ENCODE data around the gene OR10A7. TPM values are rescaled to one million over a fixed set of nuclear protein-coding genes. Genes with fewer than 3 reads are reported as not detected.
"Not testable (repeated sequence)": the region's sequence is repeated elsewhere in the genome, so short reads cannot be mapped to it uniquely, and the experiment has no call there.

OR10A7 gene
- total RNA-seq = not detected

- 77 to 87% methylated on average over 2 of the region's 2 CpGs for WGBS, 2 donors (ENCODE audit: low coverage in 1 of 2)
- Histone ChIP-seq H3K36me3 (no peaks in the 10 kb centered on the region), H3K4me1 (no peaks in the 10 kb centered on the region), H3K4me3 (no peak within 1 kb of the TSS), H3K27me3 (no peaks in the 10 kb centered on the region), H3K9me3 (no peaks in the 10 kb centered on the region), H3K27ac (no peak within 1 kb of the TSS)
- no peak for DNase-seq
- in situ Hi-C loops (cut with MboI; ENCODE audit: low pct_ligation_motif_present in 1 of 4, low pct_unique_long_range_greater_than_20kb in 1 of 4, low sequenced_read_pairs in 3 of 4) = no loop called here
- TF ChIP-seq POLR2A (IDR thresholded peaks at IDR 0.05) (no peak), EP300 (IDR thresholded peaks at IDR 0.05; ENCODE audit: low read depth) (no peak), POLR2AphosphoS5 (IDR thresholded peaks at IDR 0.05) (no peak), CTCF (IDR thresholded peaks at IDR 0.05) (no peak)
- intact Hi-C loops (cut with DNase I; ENCODE audit: low total_unique reads) = no loop called here
Observed at GRCh38 chr12:55220725-55221124, at the start of gene OR10A7. TSS of gene OR10A7 (plus strand) at chr12:55221025. CDS start at chr12:55221025, 0 bp downstream.

- no peaks in the 10 kb centered on the region for H3K9me3 ChIP-seq
- intact Hi-C loops (cut with DNase I; ENCODE audit: low total_unique reads) (loop anchor here (5.0 kb wide), 1 partner anchor 1139 kb away; the partner anchor contains the start of gene HOXC5), in situ Hi-C loops (cut with MboI; ENCODE audit: low pct_ligation_motif_present in 1 of 4, low pct_unique_long_range_greater_than_20kb in 1 of 4, low sequenced_read_pairs in 3 of 4) (no loop called here)
- H3K27ac ChIP-seq = no peak overlapping the region
- no peak overlapping the region for H3K4me3 ChIP-seq
- H3K36me3 ChIP-seq = no peaks in the 10 kb centered on the region
- DNase-seq = no peak
- no peak for TF ChIP-seq CTCF (IDR thresholded peaks at IDR 0.05)
- no peak for TF ChIP-seq POLR2AphosphoS5 (IDR thresholded peaks at IDR 0.05)
- no peak for TF ChIP-seq POLR2A (IDR thresholded peaks at IDR 0.05)
- TF ChIP-seq EP300 (IDR thresholded peaks at IDR 0.05; ENCODE audit: low read depth) = no peak
- H3K4me1 ChIP-seq = no peaks in the 10 kb centered on the region
- 75 to 85% methylated on average over 2 of the region's 2 CpGs for WGBS, 2 donors (ENCODE audit: low coverage in 1 of 2)
- no peaks in the 10 kb centered on the region for H3K27me3 ChIP-seq
Observed at GRCh38 chr12:55171445-55171844, 49.4 kb upstream of the OR10A7 start.

- H3K27ac ChIP-seq; in situ Hi-C loops (cut with MboI; ENCODE audit: low pct_ligation_motif_present in 1 of 4, low pct_unique_long_range_greater_than_20kb in 1 of 4, low sequenced_read_pairs in 3 of 4); H3K4me1 ChIP-seq; H3K4me3 ChIP-seq; H3K9me3 ChIP-seq; DNase-seq; H3K36me3 ChIP-seq; H3K27me3 ChIP-seq: not testable (repeated sequence)
- 62% methylated on average over 2 of the region's 2 CpGs; no CpG with 5 or more reads in 1 of the 2 donors for WGBS, 2 donors (ENCODE audit: low coverage in 1 of 2)
- intact Hi-C loops (cut with DNase I; ENCODE audit: low total_unique reads) = loop anchor here (5.0 kb wide), 1 partner anchor 1140 kb away; the partner anchor contains the start of gene HOXC5
Observed at GRCh38 chr12:55171846-55172245, 49.0 kb upstream of the OR10A7 start.

GRCh38 chr12:55172686-55173085 is 48.1 kb upstream of the OR10A7 start:
- H3K27me3 ChIP-seq = no peaks in the 10 kb centered on the region
- in situ Hi-C loops (cut with MboI; ENCODE audit: low pct_ligation_motif_present in 1 of 4, low pct_unique_long_range_greater_than_20kb in 1 of 4, low sequenced_read_pairs in 3 of 4) (no loop called here), intact Hi-C loops (cut with DNase I; ENCODE audit: low total_unique reads) (loop anchor here (5.0 kb wide), 1 partner anchor 1140 kb away; the partner anchor contains the start of gene HOXC5)
- no peaks in the 10 kb centered on the region for H3K9me3 ChIP-seq
- H3K27ac ChIP-seq = no peak overlapping the region
- 28% methylated on average over 1 of the region's 1 CpG; no CpG with 5 or more reads in 1 of the 2 donors for WGBS, 2 donors (ENCODE audit: low coverage in 1 of 2)
- no peaks in the 10 kb centered on the region for H3K36me3 ChIP-seq
- no peaks in the 10 kb centered on the region for H3K4me1 ChIP-seq
- TF ChIP-seq EP300 (IDR thresholded peaks at IDR 0.05; ENCODE audit: low read depth) (no peak), CTCF (IDR thresholded peaks at IDR 0.05) (no peak), POLR2A (IDR thresholded peaks at IDR 0.05) (no peak), POLR2AphosphoS5 (IDR thresholded peaks at IDR 0.05) (no peak)
- no peak for DNase-seq
- H3K4me3 ChIP-seq = no peak overlapping the region

- Histone ChIP-seq H3K27me3 (peaks cover 6% of the 10 kb centered on the region), H3K36me3 (no peaks in the 10 kb centered on the region), H3K4me3 (no peak overlapping the region), H3K27ac (no peak overlapping the region), H3K4me1 (no peaks in the 10 kb centered on the region), H3K9me3 (no peaks in the 10 kb centered on the region)
- in situ Hi-C loops (cut with MboI; ENCODE audit: low pct_ligation_motif_present in 1 of 4, low pct_unique_long_range_greater_than_20kb in 1 of 4, low sequenced_read_pairs in 3 of 4) (no loop called here), intact Hi-C loops (cut with DNase I; ENCODE audit: low total_unique reads) (loop anchor here (5.0 kb wide), 1 partner anchor 1141 kb away; the partner anchor contains the start of gene HOXC5)
- WGBS, 2 donors (ENCODE audit: low coverage in 1 of 2) = 80 to 86% methylated on average over 1 to 2 of the region's 2 CpGs
- DNase-seq = no peak
- TF ChIP-seq CTCF (IDR thresholded peaks at IDR 0.05) = no peak
- TF ChIP-seq EP300 (IDR thresholded peaks at IDR 0.05; ENCODE audit: low read depth) = no peak
Observed at GRCh38 chr12:55173456-55173855, 47.4 kb upstream of the OR10A7 start.

All from transverse colon (tissue), 4 donors.